GM19468 (cell line): ENCODE measurements around the gene F12.

Experiments
- ATAC-seq: cut with Tn5 transposase; IDR thresholded peaks from one replicate; pipeline ENCODE4 v1.9.1; 2021; ENCODE audit warnings: mild to moderate bottlenecking, moderate library complexity, moderate number of reproducible peaks; ENCODE audit not compliant: unreplicated experiment; ENCODE audit errors: extremely low read depth

The F12 gene

GRCh38 chr5:177447066-177447610, 37.8 kb upstream of the F12 start:
- ATAC-seq = peak; percentile 13

GRCh38 chr5:177446200-177447065, 37.1 kb upstream of the F12 start, which contains the start of gene PRR7:
PRR7 (plus strand) TSS chr5:177446814; CDS start chr5:177455068, 8,254 bp downstream.
- ATAC-seq = peak; percentile 30

- no peak for ATAC-seq
Observed at GRCh38 chr5:177445917-177446199, 36.5 kb upstream of the F12 start.

GRCh38 chr5:177445052-177445916, 35.9 kb upstream of the F12 start:
- no peak for ATAC-seq

GRCh38 chr5:177444106-177445051, 35.0 kb upstream of the F12 start:
- ATAC-seq = no peak

- ATAC-seq = no peak
Observed at GRCh38 chr5:177443144-177443983, 34.0 kb upstream of the F12 start.

- ATAC-seq = no peak
Observed at GRCh38 chr5:177442066-177442826, 32.9 kb upstream of the F12 start.

GRCh38 chr5:177440990-177441780, 31.8 kb upstream of the F12 start:
- ATAC-seq = no peak

- ATAC-seq = no peak
Observed at GRCh38 chr5:177440211-177440989, 31.0 kb upstream of the F12 start.

GRCh38 chr5:177439518-177440053, 30.2 kb upstream of the F12 start:
- ATAC-seq = no peak

GRCh38 chr5:177438468-177438867, 29.1 kb upstream of the F12 start:
- ATAC-seq = no peak

GRCh38 chr5:177437623-177438022, 28.3 kb upstream of the F12 start:
- ATAC-seq = no peak

GRCh38 chr5:177435847-177436536, 26.6 kb upstream of the F12 start:
- no peak for ATAC-seq

- no peak for ATAC-seq
Observed at GRCh38 chr5:177434942-177435738, 25.8 kb upstream of the F12 start.

- no peak for ATAC-seq
Observed at GRCh38 chr5:177434437-177434836, 25.1 kb upstream of the F12 start.
